ENCODE data around the gene FEM1C.

Gene FEM1C

DNA sequence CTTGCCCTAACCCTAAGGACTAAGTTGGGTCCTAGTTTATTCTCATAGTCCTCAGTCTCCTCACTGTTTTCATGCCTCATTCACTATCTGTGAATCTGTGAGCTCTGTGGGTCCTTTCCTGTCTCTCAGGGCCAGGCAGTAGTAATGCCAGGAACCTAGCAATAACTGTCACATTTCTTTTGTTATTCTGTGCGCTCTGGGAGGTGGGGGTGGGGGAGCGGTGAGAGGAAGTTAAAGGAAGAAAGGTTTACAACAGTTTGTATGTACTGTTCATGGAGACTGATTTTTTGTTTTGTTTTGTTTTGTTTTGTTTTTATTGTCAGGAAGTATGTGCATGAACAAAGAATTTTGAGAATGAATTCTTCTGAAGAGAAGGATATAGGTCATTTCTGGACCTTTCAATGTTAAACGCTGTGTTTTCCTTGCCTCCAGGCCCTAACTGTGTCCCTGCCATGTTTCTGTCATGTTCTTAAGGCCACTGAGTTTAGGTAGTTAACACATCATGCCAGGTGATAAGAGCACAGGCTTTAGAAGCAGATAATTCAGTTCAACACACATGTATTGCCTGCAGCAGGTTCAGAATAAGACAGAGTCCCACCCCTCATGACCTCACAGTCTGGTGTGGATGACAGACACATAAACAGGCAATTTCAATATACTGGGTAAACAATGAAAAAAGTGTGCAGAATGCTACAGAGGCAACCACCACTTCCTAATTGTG, 13.3 kb upstream of the FEM1C start:
- DNase-seq = no peak

DNA sequence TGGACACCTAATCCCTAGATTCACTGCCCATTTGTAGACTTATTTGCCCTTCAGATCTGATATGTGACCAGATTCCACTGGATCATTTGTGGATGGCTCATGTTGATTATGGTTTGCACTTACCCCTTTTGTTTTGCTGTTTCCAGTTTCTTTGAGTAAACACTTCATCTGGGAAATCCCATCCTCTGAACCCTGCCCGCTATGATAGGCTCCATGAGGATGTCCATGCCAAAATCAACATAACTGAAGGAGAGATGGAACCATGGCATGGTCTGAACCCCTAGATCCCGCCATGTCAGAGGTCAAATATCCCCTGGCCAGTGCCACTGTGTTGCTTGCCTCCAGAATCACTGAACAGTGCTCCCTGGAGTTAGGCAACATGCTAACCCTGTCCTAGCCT, 11.7 kb upstream of the FEM1C start:
- no peak for DNase-seq

DNA sequence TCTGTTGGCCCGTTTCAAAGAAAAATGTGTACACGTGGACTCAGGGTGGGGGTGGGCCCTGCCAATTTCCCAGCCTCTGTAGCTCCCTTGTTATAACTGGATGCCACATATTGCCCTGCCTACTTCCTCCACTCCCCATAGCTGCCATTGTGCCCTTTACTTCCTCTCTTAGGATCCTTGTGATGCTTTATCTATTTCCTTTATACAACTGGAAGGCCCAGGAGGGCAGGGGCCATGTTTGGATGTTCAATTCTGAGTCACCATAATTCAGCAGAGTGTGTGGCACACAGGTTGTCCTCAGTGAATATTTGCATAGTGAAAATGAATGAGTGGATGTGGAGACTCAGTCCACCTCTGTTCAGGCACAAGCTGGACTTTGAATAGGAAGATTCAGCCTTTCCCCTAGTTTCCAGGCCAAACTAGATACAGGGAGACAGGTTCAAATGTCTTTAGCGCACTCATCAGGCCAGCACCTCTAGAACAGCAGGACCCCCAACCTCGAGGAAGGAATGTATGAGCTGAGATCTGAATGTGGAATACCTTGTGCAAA, 10.6 kb upstream of the FEM1C start:
- DNase-seq = no peak

DNA sequence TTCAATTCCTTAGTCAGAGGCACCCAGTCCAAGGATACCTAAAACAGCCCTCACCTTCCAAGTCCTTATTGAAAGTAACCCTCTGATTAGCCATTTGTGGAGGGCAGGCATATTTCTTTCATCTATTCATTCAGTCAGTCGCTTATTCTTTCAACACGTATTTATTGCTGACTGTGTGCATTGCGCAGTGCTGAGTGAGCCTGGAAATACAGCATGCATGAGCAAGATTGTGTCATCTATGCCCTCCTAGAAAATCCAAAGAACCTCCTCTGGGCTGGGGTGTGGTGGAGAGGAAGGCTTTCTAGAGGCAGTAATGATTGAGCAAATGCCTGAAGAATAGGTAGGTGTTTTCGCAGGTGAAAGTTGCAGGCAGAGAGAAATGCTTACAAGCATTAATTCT, 8.5 kb upstream of the FEM1C start:
- DNase-seq = no peak

DNA sequence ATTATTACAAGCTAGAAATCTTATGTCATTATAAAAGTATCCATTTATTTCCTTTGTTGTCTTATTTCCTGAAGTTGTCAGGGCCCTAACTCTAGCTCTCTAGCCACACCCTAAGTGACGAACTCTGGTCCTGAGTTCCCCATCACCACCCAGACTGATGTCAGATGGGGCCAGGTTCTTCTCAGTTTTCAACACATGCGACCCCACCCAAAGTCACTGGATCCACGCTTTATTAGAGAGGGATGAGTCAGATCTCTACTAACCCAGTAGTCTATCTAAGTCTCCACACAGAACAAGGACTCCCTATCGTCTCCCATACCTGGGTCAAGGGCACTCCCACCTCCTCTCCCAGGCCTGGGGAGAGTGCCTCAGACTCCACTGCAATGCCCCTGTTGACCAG, 6.8 kb upstream of the FEM1C start:
- DNase-seq = no peak

DNA sequence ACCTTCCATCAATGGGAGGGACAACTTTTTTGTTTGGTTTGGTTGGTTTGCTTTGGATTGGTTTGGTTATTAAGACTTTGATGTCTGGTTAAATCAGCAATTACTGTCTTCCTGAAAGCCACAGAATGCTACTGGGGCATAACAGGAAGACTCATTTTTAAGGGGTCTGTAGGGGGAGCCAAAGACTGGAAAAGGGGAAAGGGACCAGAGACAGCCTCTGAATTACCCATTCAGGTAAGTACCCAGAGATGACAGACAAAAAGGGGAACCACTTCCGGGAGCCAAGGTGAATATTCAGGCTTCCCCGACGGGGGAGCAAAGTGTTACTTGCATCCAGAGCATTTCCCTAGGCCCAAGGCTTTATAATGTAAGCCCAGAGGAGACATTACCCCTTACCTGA, 4.6 kb upstream of the FEM1C start:
- no peak for DNase-seq

DNA sequence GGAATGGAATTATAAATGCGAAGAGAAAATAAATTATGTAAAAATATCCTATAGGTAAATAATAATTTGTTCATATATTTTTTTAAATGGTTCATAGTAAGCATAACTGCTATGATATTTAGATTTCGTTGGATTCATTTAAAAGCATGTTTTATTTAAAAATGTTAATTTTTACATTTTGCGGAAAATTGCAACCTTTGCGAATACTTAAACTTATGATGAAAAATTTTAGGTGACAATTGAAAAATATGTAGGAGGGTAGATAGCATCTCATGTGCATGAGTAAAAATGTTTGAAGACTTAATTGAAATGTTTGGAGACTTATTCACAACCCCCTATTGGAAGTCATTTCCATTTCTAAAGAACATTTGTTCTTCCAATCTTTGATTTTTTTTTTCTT, 4.1 kb upstream of the FEM1C start:
- DNase-seq = no peak

DNA sequence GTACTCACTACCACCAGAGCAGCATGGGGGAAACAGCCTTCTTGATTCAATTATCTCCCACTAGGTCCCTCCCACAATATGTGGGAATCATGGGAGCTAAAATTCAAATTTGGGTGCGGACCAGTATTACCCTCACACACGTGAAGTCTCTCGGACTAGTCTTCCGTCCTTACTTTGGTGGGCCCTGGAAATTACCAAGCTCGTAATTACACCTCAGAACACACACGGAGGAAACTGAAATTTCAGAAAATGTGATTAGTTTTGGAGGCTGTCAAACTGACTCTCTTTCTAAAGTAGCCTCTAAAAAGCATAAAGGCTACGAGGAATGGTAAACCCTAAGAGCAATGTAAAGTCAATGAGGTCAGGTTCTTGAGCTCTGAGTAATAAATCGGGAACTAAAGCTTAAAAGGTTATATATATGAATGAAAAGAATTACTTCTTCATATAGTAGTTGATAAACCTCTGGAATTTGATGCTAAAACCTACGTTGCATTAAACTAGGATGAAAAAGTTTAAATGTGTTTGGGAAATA, 842 bp upstream of the FEM1C start:
- no peak for DNase-seq

DNA sequence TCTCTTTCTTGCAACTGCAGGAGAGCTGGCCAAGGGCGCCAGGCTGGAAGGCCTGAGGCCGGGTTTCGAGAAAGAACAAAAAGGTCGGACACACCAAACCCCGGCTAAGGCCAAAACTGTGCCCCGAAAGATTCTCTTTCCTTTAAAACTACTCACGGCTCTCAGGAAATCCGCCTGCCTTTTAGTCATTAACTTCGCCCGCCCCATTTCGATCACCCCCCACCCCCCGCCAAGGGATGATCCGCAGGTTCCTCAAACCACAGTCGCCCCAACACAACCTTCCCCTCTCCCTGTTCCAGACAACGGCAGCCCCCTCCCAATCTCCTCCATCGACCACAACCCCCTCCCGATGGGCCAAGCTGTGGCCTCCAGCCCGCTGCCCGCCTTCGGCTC, 536 bp downstream of the FEM1C start:
- no peak for DNase-seq

DNA sequence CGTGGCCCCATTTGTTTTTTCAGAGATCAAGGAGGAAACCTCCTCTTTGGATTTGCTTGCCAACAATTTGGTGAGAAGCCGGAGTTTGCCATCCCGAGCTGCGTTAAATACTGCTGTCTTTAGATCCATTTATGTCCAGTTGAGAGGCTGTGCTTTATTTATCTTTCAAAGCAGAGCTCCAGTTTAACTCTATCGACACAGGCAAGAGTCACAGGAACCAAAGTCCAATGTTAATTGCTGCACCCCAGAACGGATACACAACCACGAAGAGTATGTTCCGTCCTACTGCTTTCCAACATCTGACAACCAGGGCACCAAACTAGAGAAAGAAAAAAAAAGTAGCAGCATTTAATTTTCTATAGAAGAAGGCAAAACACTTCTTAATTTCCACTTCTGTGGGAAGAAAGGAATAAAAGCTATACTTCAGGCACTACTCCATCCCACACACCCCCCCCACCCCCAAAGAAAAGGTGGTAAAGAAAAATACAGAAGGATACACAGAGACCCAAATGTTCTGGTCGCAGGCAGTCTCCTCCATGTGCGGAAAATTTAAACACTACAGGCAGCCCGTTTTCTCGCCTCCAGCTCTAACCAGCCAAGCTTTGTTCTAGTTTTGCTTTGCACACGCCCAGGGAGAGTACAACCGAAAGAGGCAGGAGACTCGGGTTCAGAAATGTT, 1.1 kb downstream of the FEM1C start:
- no peak for DNase-seq

DNA sequence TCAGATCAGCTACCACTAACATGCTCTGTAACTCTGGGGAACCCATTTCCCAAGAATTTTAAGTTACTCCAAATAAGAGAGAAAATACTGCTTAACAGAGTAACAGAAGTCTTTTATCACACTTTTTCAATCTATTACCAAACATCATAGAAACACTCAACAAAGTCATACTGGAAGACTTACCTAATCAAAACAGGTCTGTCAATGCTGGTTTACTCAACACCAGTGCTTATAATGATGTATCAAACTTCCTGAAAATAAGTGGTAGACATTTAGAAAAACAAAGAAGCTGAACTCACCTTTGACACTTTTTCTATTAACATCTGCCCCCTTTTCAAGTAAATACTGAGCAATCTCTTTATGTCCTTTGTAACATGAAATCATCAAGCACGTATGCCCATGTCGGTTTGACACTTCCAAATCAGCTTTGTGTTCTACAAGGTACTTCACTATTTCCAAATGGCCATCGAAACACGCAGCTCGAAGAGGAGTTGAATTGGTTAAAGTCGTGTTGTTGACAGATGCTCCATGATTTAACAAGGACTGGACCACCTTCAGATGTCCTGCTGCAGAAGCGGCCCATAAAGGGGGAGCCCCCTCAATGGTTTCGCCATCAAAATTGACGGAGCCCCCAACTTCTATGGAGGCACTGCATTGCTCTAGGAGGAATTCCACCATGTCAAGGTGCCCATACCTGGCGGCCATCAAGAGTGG, 1.8 kb downstream of the FEM1C start:
- DNase-seq = no peak

DNA sequence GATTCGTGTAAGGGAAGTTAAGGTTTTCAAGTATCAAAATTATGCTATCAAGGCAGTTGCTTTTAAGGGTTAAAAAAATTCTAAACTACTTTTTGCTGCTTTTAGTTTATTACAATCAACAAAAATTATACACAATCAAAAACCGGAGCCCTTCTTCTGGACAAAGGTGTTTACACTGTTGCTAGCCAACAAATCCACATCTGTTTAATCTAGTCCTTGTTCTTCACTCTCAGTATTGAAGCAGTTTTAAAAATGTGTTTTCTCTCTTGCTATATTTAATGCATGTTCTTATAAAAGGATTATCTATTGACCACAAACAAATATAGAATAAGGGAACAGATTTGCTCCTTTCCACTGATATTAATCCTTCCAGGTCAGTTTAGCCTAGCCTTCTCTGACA, 2.5 kb downstream of the FEM1C start:
- no peak for DNase-seq

DNA sequence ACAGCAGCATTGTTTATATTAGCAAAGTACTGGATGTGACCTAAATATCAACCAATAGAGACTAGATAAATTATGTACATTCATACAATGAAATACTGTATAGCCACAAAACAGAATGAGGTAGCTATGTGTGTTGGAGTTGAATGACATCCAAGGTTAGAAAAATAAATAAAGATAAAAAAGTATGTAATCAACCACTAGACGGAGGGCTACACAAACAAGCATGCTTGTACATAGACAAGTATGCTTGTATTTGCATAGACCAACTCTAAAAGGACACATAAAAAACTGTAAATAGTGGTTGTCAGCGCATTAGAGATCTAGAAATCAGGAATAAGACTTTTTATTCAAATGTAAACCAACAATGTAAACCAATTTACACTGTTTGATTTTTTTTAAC, 3.0 kb downstream of the FEM1C start:
- DNase-seq = no peak

DNA sequence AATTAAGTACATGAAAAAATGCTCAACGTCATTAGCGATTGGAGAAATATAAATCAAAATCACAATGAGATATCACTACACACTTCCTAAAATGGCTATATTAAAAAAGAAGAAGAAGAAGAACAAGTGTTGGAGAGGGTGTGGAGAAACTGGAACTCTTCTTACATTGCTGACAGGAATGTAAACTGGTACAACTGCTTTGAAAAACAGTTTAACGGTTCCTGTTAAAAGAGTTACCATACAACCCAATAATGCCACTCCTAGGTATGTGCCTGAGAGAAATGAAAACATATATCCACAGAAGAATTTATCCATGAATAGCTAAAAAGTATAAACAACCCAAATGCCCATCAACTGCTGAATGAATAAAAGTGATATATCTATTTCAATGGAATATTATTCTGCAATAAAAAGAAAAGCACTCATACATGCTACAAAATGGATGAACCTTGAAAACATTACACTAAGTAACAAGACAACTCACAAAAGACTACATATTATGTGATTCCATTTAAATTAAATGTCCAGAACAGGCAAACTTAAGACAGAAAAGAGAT, 9.0 kb downstream of the FEM1C start:
- no peak for DNase-seq

DNA sequence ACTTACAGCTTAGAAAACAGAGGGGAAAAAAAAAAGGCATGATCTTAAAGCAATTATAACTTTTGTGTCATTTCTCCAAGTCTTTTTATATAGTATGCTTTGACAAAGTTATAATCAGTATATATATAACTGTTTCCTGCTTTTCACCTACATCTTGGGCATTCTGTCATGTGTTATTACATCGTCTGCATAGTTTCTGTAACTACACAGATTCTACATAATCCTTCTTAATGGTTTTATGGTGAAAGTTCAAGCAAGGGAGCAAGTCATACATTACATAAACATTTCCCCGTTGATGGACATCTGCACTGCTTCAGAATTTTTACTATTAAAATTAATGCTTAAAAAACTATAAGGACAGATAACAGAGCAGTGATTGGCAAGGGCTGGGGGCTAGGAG, 12.1 kb downstream of the FEM1C start:
- DNase-seq = no peak

DNA sequence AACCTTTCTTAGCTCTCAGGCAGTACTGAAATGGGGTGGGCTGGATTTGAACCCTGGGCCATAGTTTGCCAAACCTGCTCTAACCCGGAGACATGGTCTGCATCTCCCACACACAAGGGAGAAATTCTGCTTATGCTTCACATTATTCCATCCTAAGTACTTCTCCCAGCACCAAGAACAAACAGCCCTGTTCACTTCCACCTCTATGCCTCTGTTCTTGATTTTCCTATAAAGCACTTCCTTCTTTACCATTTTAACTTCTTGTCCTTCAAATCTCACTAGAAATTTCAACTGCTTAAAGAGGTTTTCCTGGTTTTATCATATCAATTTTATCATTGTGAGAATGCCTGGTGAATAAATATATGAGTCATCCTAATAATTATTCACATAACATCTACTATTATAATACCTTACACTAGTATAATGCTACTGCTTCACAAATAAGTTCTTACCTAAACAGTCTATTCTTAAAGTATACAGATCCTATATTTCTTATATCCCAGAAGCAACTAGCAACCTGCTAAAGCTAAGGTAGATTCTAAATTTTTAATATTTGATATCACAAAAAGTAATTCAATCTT, 12.7 kb downstream of the FEM1C start:
- no peak for DNase-seq

DNA sequence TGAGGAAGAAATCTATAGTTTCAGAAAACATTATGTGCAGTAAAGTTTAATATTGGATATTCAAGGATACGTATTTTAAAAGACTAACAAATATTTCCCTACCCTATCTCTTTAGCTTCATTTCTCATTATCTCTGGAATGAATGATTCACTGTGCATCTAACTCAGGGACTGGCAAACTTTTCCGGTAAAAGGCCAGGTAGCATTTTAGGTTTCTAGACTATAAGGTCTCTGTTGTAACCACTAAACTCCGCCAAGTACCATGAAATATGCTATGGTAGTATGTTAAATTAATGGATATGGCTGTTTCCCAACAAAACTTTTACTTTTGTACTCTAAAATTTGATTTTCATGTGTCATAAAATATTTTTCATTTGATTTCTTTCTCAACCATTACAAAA, 13.2 kb downstream of the FEM1C start:
- DNase-seq = no peak

DNA sequence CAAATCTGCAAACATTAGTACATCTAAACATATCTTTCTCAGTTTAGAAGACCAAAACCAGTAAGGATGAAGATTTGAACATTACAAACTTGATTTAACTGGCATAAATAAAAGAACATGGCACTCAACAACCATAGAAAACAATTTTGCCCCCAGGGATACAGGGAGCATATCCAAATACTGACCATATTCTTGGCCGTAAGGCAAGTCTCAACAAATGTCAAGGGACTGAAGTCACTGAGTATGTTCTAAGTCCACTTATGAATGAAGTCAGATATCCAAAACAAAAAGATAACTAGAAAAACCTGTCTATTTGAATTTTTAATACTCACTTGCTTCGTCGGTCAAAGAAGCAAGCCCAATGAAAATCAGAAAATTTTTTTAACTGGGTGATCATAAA, 14.1 kb downstream of the FEM1C start:
- no peak for DNase-seq

DNA sequence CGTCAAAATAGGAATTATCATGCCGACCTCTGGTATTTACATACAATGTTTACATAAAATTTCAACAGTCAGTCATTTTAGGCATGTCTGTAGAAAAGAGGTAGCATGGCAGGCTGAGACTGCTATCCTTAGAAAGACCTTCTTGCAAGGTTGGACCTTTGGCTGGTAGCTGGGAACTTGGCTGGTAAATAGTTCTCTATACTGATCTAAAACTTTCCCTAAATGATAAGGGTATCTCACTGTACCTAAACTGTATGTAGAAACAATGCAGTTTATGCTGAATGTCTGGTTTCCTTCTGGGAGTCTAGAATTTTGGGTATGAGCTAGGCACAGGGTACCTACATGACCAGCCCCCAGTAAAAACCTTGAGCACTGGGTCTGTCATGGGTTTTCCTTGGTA, 18.0 kb downstream of the FEM1C start:
- no peak for DNase-seq

DNA sequence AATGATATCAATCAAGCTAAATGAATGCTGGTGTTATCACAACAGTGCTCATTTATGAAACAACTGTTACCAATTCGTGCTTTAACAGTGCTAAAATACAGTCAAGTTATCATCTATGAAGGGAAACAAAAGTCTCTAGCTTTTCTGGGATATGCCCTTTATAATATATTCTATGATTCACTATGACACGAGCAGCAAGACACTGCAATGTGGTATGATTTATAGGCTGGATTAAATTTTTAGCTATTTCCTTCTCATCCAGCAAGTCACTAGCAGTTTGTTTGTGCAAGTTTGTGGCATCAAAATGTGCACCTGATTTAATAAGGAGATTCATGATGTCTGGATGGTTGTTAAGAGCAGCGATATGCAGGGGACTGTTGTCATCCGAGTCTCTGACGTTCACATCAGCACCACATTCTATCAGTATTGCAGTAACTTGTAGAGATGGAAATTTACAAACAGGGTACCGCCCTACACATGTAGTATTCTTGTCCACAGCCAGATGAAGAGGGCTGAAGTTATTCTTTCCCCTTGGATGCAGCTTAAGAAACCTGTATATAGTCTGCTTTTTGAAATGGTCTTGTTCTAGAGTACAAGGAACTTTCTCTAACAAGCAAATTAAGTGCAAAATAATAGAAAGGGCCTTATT, 20.3 kb downstream of the FEM1C start:
- DNase-seq = no peak

DNA sequence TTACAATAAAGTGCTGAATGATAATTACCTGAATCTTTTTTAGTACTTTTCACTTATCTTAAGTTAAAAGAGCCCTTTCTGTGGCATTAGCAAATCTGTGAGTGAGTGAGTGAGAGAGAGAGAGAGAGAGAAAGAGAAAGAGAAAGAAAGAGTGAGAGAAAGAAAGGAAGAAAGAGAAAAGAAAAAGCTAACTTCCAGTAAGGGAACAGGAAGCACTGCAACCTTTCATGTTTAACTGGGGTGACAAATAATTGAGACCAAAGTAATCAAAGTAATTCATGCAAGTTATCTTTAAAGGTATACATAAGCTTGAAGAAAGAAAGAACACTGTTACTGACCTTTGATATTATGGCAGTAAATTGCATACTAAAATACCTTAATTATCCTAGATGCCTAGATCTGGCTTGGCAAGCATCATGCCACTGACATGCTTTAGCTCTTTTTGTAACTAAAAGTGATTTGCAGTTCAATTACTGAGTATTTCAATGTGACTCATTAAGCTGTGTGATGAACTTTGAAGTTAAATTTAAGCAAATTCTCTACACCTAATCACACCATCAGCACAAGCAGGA, 21.7 kb downstream of the FEM1C start:
- no peak for DNase-seq

DNA sequence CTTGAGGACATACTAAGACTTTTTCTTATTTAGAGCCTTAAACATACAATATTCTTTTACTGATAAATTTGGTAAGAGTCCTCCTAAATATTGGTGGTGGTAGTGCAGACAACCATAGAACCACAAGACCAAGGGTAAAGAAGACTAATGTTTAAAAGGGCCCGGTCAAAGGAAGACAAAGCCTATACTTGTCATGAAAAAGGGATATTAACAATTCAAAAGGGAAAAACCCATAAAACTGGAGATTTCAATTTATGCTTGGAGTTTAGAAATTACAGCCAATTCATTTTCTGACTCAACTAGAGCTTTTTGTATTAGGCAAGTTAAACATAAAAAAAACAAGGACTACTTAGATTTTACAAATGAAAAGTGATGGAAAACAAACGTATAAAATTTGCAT, 24.4 kb downstream of the FEM1C start:
- no peak for DNase-seq

Data from SIG-M5 (cell line).